Measurements from ENCODE around the gene ANKRD33B. TPM values are rescaled to one million over a fixed set of nuclear protein-coding genes. Genes with fewer than 3 reads are reported as not detected.
A peak's percentile ranks its signal among the peaks of the same experiment; 100 is the strongest.
"Not testable (repeated sequence)": the region's sequence is repeated elsewhere in the genome, so short reads cannot be mapped to it uniquely, and the experiment has no call there.

The ANKRD33B gene
- total RNA-seq, 1 experiment from 2014 or later = 0.46 TPM

GRCh38 chr5:10591966-10592365 is 28.1 kb downstream of the ANKRD33B start:
- no peak for DNase-seq (ENCODE audit: low read depth)

- no peak for DNase-seq (ENCODE audit: low read depth)
Observed at GRCh38 chr5:10592601-10593000, 28.7 kb downstream of the ANKRD33B start.

GRCh38 chr5:10593531-10594181 is 29.8 kb downstream of the ANKRD33B start:
- no peak for DNase-seq (ENCODE audit: low read depth)

- DNase-seq (ENCODE audit: low read depth) = no peak
Observed at GRCh38 chr5:10594591-10595210, 30.8 kb downstream of the ANKRD33B start.

- DNase-seq (ENCODE audit: low read depth) = no peak
Observed at GRCh38 chr5:10595293-10595671, 31.4 kb downstream of the ANKRD33B start.

GRCh38 chr5:10595672-10596309 is 31.9 kb downstream of the ANKRD33B start:
- peak; percentile 92 for DNase-seq (ENCODE audit: low read depth)

GRCh38 chr5:10596310-10596703 is 32.4 kb downstream of the ANKRD33B start:
- no peak for DNase-seq (ENCODE audit: low read depth)

- DNase-seq (ENCODE audit: low read depth) = no peak
Observed at GRCh38 chr5:10596886-10597451, 33.1 kb downstream of the ANKRD33B start.

- no peak for DNase-seq (ENCODE audit: low read depth)
Observed at GRCh38 chr5:10599113-10599512, 35.2 kb downstream of the ANKRD33B start.

- DNase-seq (ENCODE audit: low read depth) = peak; percentile 57
Observed at GRCh38 chr5:10599862-10600284, 36.0 kb downstream of the ANKRD33B start.

- peak; percentile 46 for DNase-seq (ENCODE audit: low read depth)
Observed at GRCh38 chr5:10600626-10601245, 36.9 kb downstream of the ANKRD33B start.

- DNase-seq (ENCODE audit: low read depth) = peak; percentile 84
Observed at GRCh38 chr5:10601246-10602030, 37.6 kb downstream of the ANKRD33B start.

- no peak for DNase-seq (ENCODE audit: low read depth)
Observed at GRCh38 chr5:10602031-10602806, 38.3 kb downstream of the ANKRD33B start.

- DNase-seq (ENCODE audit: low read depth) = no peak
Observed at GRCh38 chr5:10604975-10605374, 41.1 kb downstream of the ANKRD33B start.

- not testable (repeated sequence) for DNase-seq (ENCODE audit: low read depth)
Observed at GRCh38 chr5:10606632-10607022, 42.8 kb downstream of the ANKRD33B start.

GRCh38 chr5:10607023-10607665 is 43.3 kb downstream of the ANKRD33B start:
- no peak for DNase-seq (ENCODE audit: low read depth)

GRCh38 chr5:10607666-10608073 is 43.8 kb downstream of the ANKRD33B start:
- peak; percentile 76 for DNase-seq (ENCODE audit: low read depth)

GRCh38 chr5:10608081-10608480 is 44.2 kb downstream of the ANKRD33B start:
- DNase-seq (ENCODE audit: low read depth) = not testable (repeated sequence)

GRCh38 chr5:10610058-10610457 is 46.2 kb downstream of the ANKRD33B start:
- DNase-seq (ENCODE audit: low read depth) = no peak

GRCh38 chr5:10611290-10611689 is 47.4 kb downstream of the ANKRD33B start:
- DNase-seq (ENCODE audit: low read depth) = no peak
